K562 (cell line): Measurements from ENCODE around the gene ACE. TPM values are rescaled to one million over a fixed set of nuclear protein-coding genes. Genes with fewer than 3 reads are reported as not detected.

Experiments
- CBX3 ChIP-seq, 2 experiments: IDR thresholded peaks; 1 replicate in 1 of 2; 2 replicates in 1 of 2; pipeline ENCODE4 v1.6.1; 2012; ENCODE audit warnings: inconsistent platforms in 2 of 2, low read length in 2 of 2, borderline replicate concordance in 1 of 2, control low read depth in 1 of 2
- GATA2 ChIP-seq: sonication (generic); formaldehyde crosslinking; IDR thresholded peaks from 2 replicates; pipeline ENCODE4 v1.4.0; 2020; ENCODE audit warnings: mild to moderate bottlenecking, missing genetic modification reagents
- HDAC6 ChIP-seq: IDR thresholded peaks from 2 replicates; pipeline ENCODE4 v1.6.1; 2012; ENCODE audit warnings: low read depth, mild to moderate bottlenecking, control low read depth, inconsistent platforms, low read length, moderate library complexity
- HEY1 ChIP-seq: fragments of 250-450 bp; sonication (Bioruptor Pico); IDR thresholded peaks from 2 replicates; pipeline ENCODE4 v1.5.0; 2020; ENCODE audit warnings: mild to moderate bottlenecking, moderate library complexity, borderline replicate concordance
- L3MBTL2 ChIP-seq: fragments of 450-650 bp; IDR thresholded peaks from 2 replicates; pipeline ENCODE4 v1.6.1; 2016; ENCODE audit warnings: mild to moderate bottlenecking, moderate library complexity
- LEF1 ChIP-seq: fragments of 450-650 bp; IDR thresholded peaks from 2 replicates; pipeline ENCODE4 v1.6.1; 2016; ENCODE audit warnings: mild to moderate bottlenecking
- SPI1 ChIP-seq: IDR thresholded peaks from 2 replicates; pipeline ENCODE4 v1.6.1; 2011; ENCODE audit warnings: low read depth, low read length, control low read depth, borderline replicate concordance
- SUPT5H ChIP-seq: fragments of 450-650 bp; IDR thresholded peaks from 2 replicates; pipeline ENCODE4 v1.6.1; 2016
- TAF7 ChIP-seq: fragments of 450-650 bp; IDR thresholded peaks from 2 replicates; pipeline ENCODE4 v1.6.1; 2016; ENCODE audit warnings: missing genetic modification characterization, missing compliant biosample characterization
- ZNF212 ChIP-seq: fragments of 450-650 bp; formaldehyde crosslinking; IDR thresholded peaks from 2 replicates; pipeline ENCODE4 v1.4.0; 2020; ENCODE audit warnings: mild to moderate bottlenecking
- ZNF57 ChIP-seq: fragments of 450-650 bp; formaldehyde crosslinking; IDR thresholded peaks from 2 replicates; pipeline ENCODE4 v1.4.0; 2020; ENCODE audit warnings: mild to moderate bottlenecking, moderate library complexity
- polyA plus RNA-seq, 8 experiments: library from polyadenylated mRNA; depleted of rRNA in 4 of 8; stranded (reverse) in 5 of 8; unstranded in 3 of 8; fragments of >200 nt; fragmentation: Nextera tagmentation in 2 of 8; fragmentation: Illumina TruSeq in 1 of 8; extraction: Ambion mirVana in 2 of 8; extraction: Trizol in 1 of 8; gene quantifications; 2 replicates each; pipeline versions ENCODE4 v1.2.1 to v1.2.3, GENCODE V29; 2011 to 2014; ENCODE audit warnings: inconsistent platforms in 1 of 8, missing spikeins in 1 of 8
- total RNA-seq, 7 experiments: library from RNA; depleted of rRNA in 6 of 7; stranded (reverse); fragments of >200 nt in 6 of 7; fragmentation: Illumina TruSeq in 2 of 7; extraction: Trizol in 2 of 7; gene quantifications; 2 replicates each; pipeline versions ENCODE4 v1.2.1 to v1.2.3, GENCODE V29; 2011 to 2021; ENCODE audit warnings: low replicate concordance in 1 of 7
- TF ChIP-seq, protein P1 (sequence below): fragments of 250-450 bp; sonication (Bioruptor Pico); IDR thresholded peaks from 2 replicates; pipeline ENCODE4 v1.4.0; 2020; ENCODE audit warnings: borderline replicate concordance
- TF ChIP-seq, protein P2 (sequence below): sonication (generic); formaldehyde crosslinking; IDR thresholded peaks from 2 replicates; pipeline ENCODE4 v1.8.1; 2022; ENCODE audit warnings: missing genetic modification reagents
- TF ChIP-seq, protein P3 (sequence below): fragments of 450-650 bp; formaldehyde crosslinking; IDR thresholded peaks from 2 replicates; pipeline ENCODE4 v1.4.0; 2022; ENCODE audit warnings: missing genetic modification characterization
- TF ChIP-seq, protein P4 (sequence below): IDR thresholded peaks from 2 replicates; pipeline ENCODE4 v1.6.1; 2012; ENCODE audit warnings: low read depth, low read length, improper control_type of control experiment, borderline replicate concordance
- TF ChIP-seq, protein P5 (sequence below), 2 experiments: IDR thresholded peaks in 1 of 2; conservative IDR thresholded peaks in 1 of 2; 2 replicates each; pipeline ENCODE4 v1.6.1; 2016; ENCODE audit warnings: low read depth in 2 of 2, mild to moderate bottlenecking in 1 of 2, missing compliant biosample characterization in 1 of 2, missing genetic modification characterization in 1 of 2, moderate library complexity in 1 of 2

The ACE gene
- total and polyA plus RNA-seq, 9 of the 15 experiments (the other 6 are each of a cell fraction or from before 2014, with no cell fraction given): 0.07 to 2.5 (median 0.47) TPM; not detected in 1

DNA sequence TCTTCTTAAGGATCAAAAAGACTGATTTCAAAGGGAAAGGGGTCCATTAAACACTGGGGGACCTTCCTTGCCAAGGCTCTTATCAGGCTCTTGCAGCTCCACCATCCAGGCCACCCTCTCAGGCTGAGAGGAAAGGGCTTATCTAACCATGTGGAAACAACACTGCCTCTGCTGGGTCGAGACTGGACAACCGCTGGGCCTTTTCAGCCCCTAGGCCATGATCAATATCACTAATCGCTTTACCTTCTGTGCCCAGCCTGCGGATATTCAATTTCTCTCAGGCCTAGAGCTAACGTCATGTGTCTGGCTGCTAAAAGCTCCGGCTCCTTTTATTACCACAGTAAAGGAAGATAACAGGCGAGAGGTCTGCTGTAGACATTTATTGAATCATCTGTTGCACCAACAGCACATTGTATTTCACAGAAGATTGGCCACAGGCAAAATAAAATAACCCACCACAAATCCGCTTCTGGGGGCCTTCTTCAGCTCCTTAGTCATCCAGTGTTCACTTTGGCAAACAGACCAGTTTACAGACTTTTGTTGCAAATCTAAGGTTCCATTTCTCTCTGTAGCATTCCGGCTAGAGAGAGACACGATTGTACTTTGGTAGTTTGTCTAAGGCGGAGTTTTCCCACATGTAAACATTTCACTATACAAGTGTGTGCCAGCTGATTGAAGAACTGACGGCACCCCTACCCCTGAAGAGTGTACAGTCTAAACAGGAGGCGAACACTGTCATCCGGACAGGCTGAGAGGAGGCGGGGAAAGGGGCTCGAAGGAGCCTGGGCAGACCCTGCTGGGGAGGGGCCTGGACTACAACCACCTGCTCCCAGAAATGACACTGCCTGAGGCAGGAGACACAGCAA is 44.7 kb upstream of the ACE start (continued):
- TF ChIP-seq, protein P1, sequence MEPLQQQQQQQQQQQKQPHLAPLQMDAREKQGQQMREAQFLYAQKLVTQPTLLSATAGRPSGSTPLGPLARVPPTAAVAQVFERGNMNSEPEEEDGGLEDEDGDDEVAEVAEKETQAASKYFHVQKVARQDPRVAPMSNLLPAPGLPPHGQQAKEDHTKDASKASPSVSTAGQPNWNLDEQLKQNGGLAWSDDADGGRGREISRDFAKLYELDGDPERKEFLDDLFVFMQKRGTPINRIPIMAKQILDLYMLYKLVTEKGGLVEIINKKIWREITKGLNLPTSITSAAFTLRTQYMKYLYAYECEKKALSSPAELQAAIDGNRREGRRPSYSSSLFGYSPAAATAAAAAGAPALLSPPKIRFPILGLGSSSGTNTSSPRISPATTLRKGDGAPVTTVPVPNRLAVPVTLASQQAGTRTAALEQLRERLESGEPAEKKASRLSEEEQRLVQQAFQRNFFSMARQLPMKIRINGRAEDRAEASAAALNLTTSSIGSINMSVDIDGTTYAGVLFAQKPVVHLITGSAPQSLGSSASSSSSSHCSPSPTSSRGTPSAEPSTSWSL (CRISPR knock-in tag): no peak
- TF ChIP-seq CBX3 (IDR thresholded peaks at IDR 0.05; ENCODE audit: borderline replicate concordance in 1 of 2, low read length in 2 of 2) (peak in 1 of 2 experiments; percentile 42; a peak in 1 of 3 replicates), TAF7 (tag) (no peak), L3MBTL2 (peak; percentile 87), HEY1 (CRISPR knock-in tag) (no peak), ZNF57 (CRISPR knock-in tag) (no peak), SUPT5H (no peak), GATA2 (CRISPR knock-in tag) (peak; percentile 90), LEF1 (peak; percentile 87), HDAC6 (no peak), ZNF212 (CRISPR knock-in tag) (no peak), SPI1 (no peak)
- TF ChIP-seq, protein P2, sequence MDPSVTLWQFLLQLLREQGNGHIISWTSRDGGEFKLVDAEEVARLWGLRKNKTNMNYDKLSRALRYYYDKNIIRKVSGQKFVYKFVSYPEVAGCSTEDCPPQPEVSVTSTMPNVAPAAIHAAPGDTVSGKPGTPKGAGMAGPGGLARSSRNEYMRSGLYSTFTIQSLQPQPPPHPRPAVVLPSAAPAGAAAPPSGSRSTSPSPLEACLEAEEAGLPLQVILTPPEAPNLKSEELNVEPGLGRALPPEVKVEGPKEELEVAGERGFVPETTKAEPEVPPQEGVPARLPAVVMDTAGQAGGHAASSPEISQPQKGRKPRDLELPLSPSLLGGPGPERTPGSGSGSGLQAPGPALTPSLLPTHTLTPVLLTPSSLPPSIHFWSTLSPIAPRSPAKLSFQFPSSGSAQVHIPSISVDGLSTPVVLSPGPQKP (CRISPR knock-in tag): no peak
- TF ChIP-seq, protein P3, sequence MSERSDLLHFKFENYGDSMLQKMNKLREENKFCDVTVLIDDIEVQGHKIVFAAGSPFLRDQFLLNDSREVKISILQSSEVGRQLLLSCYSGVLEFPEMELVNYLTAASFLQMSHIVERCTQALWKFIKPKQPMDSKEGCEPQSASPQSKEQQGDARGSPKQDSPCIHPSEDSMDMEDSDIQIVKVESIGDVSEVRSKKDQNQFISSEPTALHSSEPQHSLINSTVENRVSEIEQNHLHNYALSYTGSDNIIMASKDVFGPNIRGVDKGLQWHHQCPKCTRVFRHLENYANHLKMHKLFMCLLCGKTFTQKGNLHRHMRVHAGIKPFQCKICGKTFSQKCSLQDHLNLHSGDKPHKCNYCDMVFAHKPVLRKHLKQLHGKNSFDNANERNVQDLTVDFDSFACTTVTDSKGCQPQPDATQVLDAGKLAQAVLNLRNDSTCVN (CRISPR knock-in tag): no peak
- TF ChIP-seq, protein P4, sequence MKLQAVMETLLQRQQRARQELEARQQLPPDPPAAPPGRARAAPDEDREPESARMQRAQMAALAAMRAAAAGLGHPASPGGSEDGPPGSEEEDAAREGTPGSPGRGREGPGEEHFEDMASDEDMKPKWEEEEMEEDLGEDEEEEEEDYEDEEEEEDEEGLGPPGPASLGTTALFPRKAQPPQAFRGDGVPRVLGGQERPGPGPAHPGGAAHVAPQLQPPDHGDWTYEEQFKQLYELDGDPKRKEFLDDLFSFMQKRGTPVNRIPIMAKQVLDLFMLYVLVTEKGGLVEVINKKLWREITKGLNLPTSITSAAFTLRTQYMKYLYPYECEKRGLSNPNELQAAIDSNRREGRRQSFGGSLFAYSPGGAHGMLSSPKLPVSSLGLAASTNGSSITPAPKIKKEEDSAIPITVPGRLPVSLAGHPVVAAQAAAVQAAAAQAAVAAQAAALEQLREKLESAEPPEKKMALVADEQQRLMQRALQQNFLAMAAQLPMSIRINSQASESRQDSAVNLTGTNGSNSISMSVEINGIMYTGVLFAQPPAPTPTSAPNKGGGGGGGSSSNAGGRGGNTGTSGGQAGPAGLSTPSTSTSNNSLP: 0 out of 2 replicates have a peak, but pooled peaks have one; percentile 61
- TF ChIP-seq, protein P5, sequence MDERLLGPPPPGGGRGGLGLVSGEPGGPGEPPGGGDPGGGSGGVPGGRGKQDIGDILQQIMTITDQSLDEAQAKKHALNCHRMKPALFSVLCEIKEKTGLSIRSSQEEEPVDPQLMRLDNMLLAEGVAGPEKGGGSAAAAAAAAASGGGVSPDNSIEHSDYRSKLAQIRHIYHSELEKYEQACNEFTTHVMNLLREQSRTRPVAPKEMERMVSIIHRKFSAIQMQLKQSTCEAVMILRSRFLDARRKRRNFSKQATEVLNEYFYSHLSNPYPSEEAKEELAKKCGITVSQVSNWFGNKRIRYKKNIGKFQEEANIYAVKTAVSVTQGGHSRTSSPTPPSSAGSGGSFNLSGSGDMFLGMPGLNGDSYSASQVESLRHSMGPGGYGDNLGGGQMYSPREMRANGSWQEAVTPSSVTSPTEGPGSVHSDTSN (CRISPR knock-in tag; IDR thresholded peaks at IDR 0.05; ENCODE audit: low read depth): no peak
- TF ChIP-seq, protein P5 (tag; conservative IDR thresholded peaks at IDR 0.05; ENCODE audit: low read depth): no peak
